Activated CD8-positive, alpha-beta memory T cell treated with anti-CD3 and anti-CD28 coated beads, Interleukin-2, amount 50 U/mL, for 1 hour (primary cell): ENCODE results near the gene TBC1D23.
"Not testable (repeated sequence)": the region's sequence is repeated elsewhere in the genome, so short reads cannot be mapped to it uniquely, and the experiment has no call there.

Experiments
- DNase-seq: peaks from one replicate; pipeline ENCODE4 v3.0.0-alpha.2; 2020; ENCODE audit errors: extremely low read depth

The TBC1D23 gene

GRCh38 chr3:100260685-100261484, at the start of gene TBC1D23:
Gene TBC1D23, plus strand, starts transcription at chr3:100260992. Its CDS starts 27 bp downstream, at chr3:100261019.
- peak; percentile 84 for DNase-seq

GRCh38 chr3:100213891-100214573, 46.8 kb upstream of the TBC1D23 start:
- no peak for DNase-seq

- DNase-seq, result no peak
Measured at GRCh38 chr3:100214574-100214964, 46.2 kb upstream of the TBC1D23 start.

DNA sequence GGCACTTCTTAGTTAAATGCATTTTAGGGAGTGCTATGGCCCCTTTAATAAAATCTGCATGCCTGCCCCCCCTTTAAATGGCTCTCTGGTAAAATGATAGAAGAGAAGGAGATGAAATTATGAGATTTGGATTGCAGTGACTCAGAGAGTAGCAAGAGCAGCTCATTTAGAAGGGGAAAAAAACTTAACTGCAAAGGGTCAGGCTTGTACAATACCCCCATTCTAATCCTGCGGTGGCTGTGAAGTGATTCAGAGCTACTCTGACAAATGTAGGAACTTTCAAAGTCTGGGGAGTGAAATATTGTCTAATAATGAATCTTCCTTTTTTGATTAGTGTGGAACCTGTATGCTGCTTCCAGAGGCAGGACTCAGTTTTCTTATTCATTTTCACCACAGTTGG, 44.1 kb upstream of the TBC1D23 start:
- no peak for DNase-seq

DNA sequence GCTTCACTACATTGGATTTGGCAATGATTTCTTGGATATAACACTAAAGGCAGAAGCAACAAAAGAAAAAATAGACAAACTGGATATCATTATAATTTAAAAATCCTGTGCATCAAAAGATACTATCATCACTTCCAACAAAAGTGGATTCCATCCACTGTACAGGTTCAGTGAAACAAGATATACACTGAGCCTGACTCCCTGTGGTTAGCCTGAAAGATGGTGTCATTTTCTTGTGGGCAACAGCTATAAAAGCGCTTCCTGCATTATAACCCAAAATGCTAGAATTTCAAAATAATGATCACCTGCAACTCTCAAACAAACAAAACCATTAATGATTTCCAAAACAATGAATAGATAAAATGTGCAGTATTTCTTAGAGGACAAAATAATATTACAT, 39.6 kb upstream of the TBC1D23 start:
- no peak for DNase-seq

- no peak for DNase-seq
Measured at GRCh38 chr3:100225193-100225592, 35.6 kb upstream of the TBC1D23 start.

DNA sequence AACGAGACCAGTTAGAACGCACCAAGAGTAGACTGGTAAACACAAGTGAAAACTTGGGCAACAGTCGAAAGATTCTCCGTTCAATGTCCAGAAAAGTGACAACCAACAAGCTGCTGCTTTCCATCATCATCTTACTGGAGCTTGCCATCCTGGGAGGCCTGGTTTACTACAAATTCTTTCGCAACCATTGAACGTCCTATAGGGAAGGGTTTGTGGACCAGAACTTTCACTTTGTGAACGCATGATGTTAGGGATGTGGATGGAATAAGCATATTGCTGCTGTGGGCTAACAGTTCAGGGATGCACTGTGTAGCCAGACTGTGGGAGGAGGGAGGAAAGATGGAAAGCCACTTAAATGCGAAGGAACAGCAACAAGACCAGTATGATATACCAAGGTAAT, 34.9 kb upstream of the TBC1D23 start:
- no peak for DNase-seq

GRCh38 chr3:100226712-100227429, 33.9 kb upstream of the TBC1D23 start:
- no peak for DNase-seq

- DNase-seq, result no peak
Measured at GRCh38 chr3:100227511-100227921, 33.3 kb upstream of the TBC1D23 start.

DNA sequence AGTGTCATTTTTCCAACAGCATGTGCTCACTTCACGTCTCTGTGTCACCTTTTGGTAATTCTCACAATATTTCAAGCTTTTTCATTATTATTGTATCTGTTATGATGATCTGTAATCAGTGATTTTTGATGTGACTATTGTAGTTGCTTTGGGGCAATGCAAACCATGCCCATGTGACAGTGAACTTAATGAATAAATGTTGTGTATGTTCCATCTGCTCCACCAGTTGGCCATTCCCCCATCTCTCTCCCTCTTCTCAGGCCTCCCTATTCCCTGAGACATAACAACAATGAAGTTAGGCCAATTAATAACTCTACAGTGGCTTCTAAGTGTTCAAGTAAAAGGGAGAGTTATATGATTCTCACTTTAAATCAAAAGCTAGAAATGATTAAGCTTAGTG, 32.5 kb upstream of the TBC1D23 start:
- DNase-seq, result no peak

DNA sequence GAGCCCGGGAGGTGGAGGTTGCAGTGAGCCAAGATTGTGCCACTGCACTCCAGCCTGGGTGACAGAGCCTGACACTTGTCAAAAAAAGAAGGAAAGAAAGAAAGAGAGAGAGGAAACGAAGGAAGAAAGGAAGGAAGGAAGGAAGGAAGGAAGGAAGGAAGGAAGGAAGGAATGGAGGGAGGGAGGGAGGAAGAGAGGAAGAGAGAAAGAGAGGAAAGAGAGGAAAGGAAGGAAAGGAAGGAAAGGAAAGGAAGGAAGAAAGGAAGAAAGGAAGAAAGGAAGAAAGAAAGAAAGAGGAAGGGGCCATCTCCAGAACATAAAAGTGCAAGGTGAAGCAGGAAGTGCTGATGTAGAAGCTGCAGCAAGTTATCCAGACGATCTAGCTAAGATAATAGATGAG, 31.6 kb upstream of the TBC1D23 start:
- not testable (repeated sequence) for DNase-seq

DNA sequence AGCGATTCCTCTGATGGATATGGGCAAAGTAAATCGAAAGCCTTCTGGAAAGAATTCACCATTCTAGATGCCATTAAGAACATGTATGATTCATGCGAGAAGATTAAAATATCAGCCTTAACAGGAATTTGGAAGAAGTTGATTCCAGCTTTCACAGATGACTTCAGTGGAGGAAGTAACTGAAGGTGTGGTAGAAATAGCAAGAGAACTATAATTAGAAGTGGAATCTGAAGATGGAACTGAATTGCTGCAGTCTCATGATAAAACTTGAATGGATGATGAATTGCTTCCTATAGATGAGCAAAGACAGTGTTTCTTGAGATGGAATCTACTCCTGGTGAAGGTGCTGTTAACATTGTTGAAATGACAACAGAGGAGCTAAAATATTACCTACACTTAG, 30.1 kb upstream of the TBC1D23 start:
- no peak for DNase-seq

GRCh38 chr3:100231668-100232067, 29.1 kb upstream of the TBC1D23 start:
- no peak for DNase-seq

DNA sequence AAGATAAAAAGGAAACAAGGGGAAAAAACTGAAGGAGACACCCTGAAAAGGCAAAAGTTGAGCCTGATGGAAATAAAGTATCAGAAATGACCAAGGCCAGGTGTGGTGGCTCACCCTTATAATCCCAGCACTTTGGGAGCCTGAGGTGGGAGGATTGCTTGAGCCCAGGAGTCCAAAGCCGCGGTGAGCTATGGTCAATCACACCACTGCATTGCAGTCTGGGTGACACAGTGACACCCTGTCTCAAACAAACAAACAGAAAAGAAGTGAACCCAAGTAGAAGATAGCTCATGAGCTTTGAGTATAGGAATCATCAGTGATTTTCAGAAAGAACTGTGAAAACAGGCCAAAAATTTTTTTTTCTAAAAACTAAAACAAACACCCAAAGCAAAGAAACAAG, 26.4 kb upstream of the TBC1D23 start:
- DNase-seq, result no peak

DNA sequence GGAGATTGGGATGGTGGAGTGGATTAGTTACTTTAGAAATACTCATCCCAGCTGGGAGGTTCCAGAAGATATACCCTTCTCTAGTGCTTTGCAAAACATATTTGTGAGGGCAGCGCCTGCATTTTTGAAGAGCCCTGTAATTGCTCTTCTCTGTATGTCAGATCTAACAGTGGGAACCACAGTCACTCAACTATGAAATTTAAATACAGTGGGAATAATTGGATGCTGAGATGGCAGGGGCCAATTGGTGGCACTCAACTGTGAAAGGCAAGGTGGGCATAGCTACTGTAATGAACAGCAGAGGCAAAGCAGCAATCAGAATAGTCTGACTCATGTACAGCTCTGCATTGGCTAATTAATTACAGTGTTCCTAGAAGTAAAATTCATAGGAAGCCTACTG, 22.2 kb upstream of the TBC1D23 start:
- no peak for DNase-seq

DNA sequence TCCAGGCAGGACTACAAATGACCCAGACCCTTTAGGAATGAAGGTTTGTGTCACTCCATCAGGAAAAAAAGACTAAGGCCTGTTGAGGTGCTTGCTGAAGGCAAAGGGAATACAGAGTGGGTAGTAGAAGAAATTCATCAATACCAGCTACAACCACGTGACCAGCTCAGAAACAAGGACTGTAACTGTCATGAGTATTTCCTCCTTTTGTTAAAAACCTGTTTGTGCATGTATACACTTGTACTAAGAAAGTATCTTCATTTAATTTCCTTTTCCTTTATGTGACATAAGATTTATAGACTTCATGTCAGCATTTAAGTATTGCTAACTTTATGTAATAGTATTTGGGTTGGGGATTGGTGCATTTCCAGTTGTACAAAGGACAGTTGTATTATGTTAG, 18.3 kb upstream of the TBC1D23 start:
- not testable (repeated sequence) for DNase-seq

DNA sequence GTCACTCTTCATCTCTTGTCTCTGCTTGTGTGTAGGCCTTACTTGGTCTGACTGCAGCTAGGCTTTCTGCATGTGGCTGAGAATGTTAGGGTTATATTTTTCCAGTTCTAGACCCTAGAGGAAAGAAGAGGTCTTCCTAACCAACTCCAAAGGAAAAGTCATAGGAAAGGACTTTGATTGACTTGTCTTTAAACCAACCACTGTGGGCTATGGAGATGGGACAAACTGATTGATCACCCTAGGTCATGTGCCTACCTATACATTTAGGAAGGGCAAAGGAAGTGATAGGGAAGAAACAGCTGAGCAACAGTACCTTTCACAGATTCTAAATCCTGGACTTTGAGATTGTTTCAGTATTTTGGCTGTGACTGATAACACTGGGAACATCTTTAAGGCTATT, 16.5 kb upstream of the TBC1D23 start:
- DNase-seq, result no peak

DNA sequence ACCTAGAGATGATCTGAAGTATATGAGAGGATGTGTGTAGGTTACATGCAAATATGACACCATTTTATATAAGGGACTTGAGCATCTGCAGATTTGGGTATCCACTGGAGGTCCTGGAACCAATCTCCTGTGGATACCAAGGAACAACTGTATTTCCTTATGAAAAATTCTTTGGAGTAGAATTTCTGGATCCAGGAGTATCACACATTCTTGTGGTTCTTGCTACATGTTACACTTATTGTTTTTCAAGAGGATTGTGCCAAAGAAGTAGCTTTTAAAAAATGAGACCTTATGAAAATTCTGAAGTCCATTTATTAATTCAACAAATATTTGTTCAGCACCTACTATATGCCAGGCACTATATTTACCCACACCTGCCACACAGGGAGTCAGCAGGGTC, 15.7 kb upstream of the TBC1D23 start:
- no peak for DNase-seq

DNA sequence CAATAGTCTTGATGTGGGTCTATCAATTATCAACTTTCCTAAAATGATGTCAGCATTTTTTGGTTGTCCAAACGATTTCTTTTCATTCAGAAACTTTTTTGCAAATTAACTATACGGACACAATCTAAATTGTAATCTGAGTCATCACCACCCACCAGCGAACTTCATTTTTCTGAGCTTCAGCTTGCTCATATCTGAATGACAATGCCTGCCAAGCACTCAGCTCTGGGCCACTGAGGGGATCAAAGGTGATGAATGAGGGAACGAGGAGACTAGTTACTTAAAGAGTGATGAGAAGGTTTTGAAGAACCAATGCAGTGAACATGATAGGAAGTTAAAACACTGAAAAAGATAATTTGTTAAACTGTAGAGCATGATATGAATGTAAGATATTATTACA, 14.9 kb upstream of the TBC1D23 start:
- DNase-seq, result no peak

GRCh38 chr3:100246999-100247398, 13.8 kb upstream of the TBC1D23 start:
- DNase-seq, result no peak

GRCh38 chr3:100252001-100252400, 8.8 kb upstream of the TBC1D23 start:
- DNase-seq, result no peak

DNA sequence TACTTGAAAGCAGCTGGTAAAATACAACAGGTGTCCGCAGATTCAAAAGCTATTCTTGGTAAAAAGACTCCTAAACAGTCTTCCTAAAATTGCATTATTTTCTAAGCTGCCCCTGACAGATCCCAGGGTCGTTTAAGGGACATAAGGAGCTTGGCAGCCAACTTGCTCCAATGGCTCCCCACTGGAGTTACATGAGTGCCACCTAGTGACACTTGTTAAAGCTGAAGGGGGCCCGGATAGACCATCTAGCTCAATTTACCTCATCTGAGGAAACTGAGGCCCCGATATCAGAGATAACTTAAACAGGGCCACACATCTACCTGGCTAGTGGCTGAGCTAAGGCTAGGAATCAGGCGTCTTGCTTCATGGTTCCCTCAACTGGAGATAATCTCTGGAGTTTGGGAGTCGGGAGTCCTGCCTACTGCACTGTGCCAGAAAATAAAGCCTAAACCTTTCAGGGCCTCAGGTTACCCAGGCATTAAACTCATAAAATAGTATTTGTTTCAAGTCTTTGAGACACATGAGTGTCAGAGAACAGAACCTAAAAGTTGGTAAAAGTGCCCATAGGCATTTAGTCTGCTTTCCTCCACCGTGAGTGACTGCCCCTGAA, 6.5 kb upstream of the TBC1D23 start:
- no peak for DNase-seq
